CD4-positive, alpha-beta T cell treated with Interferon gamma for 1 hour (primary cell): ENCODE results near the gene SMTNL1.
A peak's percentile ranks its signal among the peaks of the same experiment; 100 is the strongest.

Experiments
- DNase-seq: peaks from one replicate; pipeline ENCODE4 v3.0.0-alpha.2; 2020

Gene SMTNL1

GRCh38 chr11:57597916-57598830 is 60.8 kb downstream of the SMTNL1 start:
- DNase-seq = peak; percentile 29

GRCh38 chr11:57598831-57599155 is 61.4 kb downstream of the SMTNL1 start:
- no peak for DNase-seq

GRCh38 chr11:57599381-57599780 is 62.0 kb downstream of the SMTNL1 start:
- no peak for DNase-seq
